HG03108 (cell line): ENCODE measurements around the gene ZNF608.

ENCODE experiments used
- ATAC-seq: cut with Tn5 transposase; IDR thresholded peaks from one replicate; pipeline ENCODE4 v1.9.1; 2021; ENCODE audit warnings: moderate library complexity; ENCODE audit not compliant: unreplicated experiment

ZNF608 gene

DNA sequence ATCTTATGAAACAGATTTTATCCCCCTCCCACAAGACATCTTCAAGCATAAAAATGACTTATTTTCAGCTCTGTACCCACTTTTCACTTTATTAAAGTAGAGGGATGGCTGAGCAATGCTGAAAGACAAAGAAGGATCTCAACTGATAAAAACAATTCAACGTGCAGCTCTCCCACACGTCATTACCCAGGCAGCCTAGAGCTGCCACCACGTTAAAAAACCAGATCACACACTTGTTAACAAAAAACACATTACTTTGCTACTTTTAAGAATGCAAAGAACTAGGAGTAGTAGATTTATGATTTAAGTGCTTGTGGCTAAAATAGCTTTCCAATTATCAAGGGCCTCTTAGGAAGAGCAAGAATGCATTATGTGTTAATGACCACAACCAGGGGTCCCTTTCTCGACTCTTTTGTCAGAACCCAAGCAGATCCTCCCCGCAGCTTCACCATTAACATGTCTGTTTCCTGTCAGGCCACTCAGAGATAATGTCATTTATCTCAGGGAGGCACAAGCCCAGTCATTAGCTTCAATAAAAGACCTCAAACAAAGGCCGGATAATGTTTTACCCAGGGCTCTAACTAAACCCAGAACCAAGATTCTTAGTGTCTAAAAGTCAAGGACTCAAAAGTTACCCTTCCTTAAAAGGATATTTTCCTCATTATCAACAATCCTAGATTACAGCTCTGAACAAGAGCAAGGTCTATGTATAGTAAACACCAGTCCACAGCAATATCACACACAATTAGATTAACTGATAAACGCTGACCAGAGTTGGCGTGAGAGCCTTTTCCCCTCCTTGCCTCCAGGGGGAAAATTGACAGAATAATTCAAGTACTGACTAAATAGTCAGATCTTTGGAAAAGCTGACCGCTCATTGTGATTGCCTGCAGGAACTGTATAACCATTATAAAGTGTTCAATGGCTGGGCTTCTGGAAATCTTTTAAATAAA, 7.5 kb downstream of the ZNF608 start:
- ATAC-seq: no peak

DNA sequence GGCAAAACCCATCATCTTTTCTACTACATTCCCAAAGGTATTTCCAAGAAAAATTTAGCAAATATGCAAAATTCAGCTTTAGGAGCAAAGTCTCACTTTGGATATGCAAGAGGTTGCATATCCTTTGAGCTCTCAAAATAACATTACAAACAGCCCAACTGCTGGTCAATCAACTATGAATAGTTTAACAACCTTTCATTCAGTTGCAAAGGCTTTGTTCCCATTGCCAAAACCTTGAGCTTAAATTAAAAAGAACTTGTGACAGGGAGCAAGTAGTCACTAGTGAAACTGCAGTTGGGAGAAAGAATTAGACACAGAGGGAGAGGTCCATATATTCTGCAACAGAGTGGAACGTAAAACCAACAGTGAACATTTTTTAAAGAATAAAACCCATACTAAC, 8.8 kb downstream of the ZNF608 start:
- ATAC-seq: no peak

DNA sequence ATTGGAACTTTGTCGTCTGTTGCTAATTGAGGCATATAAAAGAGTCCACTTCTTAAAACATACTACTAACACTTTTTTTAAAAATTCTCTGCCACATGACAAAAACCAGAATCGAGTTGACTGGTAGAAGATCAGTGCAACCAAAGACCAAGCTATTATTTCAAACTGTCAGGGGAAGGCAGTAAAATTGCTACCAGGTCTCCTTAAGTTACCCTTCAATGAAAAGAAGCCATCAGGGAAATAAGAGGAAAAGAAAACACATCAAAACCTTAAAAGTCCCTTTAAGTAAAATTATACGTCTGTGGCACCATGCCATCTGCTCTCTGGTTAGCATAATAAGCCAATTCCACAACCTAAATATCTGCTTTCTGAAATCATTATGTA, 9.6 kb downstream of the ZNF608 start:
- ATAC-seq: no peak

DNA sequence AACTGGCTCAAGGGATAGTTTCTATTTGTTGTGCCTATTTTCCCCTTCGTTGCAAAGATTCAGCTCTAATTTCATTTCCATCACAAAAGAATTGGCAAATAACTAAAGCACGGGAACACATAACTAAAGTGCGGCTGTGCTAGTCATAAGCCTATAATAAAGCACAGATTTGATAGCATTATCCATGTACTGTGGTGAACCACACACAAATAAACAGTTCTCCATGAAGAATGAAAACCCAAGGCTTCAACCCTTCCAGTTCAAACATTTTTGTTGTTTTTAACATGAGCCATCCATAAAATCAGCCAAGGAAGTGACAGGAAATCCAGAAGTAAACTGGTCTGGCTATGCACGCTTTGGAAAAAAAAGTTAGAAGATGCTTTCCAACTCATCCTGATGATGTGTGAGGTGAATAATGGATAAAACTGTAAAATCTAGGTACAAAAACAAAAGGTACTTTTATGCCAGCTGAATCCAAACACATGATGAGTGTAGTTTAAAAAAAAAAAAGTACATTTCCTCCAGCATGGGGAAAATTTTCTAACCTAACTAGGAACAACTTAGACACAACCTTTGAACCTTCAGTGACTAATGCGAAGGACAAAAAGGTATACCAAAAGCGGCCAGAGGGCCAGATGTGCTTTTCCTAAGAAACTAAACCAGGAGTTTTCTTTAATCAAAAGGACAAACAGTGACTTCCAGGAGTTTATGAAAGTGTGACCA, 10.2 kb downstream of the ZNF608 start:
- ATAC-seq: no peak

DNA sequence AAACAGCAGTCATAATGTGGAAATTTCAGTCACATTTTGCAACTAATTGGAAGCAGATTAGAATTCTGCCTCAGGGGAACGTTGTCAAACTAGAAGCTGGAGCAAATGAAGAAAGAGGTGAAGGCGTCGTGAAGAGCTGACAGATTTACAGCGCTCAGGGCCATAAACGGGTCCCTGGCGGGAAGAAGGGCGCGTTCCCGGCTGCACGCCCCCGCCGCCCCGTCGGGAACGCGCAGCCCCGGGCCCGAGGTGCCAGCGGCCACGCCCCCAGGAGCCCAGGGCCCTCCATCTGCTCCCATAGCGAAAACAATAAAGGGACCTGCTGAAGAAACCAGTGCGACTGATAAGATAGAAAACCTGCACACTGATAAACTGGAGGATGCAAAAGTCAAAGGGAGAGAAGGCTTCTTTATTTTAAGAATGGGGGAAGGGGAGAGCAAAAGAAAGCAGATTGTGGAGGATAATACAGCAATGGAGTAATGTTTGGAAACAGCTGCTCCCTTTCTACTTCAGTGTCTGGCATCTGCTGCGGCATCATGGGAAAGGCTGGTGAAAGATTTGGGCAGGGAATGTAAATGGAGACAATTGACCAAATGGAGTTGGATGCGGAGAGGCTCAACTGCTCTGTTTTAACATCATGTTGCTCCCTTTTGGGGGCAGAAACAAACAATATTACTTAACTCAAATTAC, 11.1 kb downstream of the ZNF608 start:
- ATAC-seq: no peak

DNA sequence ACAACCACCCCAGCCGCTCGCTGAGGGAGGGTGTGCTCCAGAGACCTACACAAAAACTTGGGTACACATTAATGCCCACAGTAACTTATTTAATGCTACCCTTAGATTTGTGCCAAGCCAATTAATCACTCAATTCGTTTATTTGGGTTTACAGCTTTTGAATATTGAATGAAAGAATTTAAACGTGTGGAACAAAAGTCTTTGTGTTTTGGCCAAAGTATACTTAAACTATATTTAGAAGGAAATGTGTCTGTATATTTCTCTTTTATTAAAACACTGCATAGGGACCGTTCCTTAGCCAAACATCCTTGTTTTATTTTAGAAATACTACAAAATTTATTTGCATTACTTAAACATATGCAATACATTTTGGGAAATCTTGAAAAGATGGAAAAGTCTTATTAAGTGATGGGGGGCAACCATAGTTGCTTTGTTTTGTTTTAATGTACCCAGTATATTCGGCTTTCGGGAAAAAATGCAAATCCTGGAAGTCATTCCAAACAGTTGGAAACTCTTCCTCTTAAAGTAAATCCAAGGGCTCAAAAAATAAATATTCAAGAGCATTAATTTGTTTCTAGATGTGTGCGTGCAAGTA, 11.8 kb downstream of the ZNF608 start:
- no peak for ATAC-seq

DNA sequence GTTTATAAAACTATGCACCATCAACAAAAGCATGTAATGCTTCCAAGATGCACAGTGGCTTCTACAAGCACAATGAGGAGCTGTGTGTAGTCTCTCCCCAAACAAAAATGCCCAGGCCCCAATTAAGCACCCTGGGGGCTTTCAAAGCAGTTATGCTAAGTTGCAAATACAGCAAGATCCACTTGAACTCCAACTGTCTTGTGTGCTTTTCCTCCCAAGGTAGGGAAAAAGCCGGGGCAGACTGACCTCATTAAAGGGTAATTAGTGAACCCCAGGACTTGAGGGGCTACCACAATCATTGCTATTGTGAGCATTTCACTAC, 13.1 kb downstream of the ZNF608 start:
- no peak for ATAC-seq

DNA sequence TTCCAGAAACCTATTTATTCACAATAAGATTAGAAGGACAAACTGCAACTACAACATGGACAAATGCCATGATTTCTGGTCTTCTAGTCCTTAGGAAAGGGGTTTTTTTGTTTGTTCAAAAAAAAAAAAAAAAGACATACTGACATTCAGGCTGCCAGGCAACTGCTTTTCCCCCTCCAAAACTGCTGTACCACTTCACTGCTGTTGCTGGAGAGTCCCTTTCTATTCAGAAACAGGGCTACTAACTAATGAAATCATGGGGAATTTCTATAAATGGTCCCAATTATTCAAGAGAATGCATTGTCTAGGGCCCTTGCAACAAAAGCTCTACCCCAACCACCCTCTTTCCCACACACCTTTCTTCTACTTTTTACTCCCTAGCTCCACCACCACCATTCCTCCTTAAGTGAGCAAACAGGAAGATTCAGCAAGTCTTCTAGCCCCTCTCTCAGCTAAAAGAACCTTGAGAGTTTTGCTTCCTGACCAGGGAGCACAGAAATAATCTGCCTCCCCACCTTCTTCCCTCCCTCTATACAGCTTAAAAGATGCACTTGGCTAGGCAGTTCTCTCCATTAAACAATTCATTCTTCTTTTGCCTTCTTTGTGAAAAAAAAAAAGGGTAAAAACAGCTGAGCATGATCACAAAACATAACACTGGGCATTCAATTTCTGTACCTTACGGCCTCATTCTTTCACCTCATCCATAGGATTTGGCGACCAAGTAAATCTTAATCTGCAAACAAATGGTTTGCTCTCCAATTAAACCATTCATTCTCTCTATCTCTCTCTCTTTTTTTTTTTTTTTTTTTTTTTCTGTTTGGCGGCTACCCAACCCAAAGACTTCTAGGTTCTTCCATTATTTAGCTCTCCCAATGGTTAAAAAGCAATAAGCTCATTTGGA, 13.8 kb downstream of the ZNF608 start:
- ATAC-seq: no peak

DNA sequence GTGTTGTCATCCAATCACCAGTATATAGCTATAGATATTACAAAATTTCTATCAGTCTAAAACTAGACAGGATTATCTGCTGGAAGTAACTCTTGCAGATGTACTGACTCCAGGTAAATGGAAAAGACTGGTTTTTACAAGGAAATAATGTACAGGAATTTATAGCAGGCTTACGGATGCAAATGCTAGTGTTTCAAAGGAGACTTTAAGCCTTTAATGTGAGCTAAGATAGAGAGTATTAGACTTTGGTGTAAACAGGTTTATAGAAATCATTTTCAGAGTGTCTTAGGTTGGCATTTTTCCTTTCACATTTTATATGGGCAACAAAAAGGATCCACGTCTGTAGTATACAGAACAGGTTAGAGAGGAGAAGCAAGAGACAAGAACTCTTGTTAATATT, 16.1 kb downstream of the ZNF608 start:
- no peak for ATAC-seq

DNA sequence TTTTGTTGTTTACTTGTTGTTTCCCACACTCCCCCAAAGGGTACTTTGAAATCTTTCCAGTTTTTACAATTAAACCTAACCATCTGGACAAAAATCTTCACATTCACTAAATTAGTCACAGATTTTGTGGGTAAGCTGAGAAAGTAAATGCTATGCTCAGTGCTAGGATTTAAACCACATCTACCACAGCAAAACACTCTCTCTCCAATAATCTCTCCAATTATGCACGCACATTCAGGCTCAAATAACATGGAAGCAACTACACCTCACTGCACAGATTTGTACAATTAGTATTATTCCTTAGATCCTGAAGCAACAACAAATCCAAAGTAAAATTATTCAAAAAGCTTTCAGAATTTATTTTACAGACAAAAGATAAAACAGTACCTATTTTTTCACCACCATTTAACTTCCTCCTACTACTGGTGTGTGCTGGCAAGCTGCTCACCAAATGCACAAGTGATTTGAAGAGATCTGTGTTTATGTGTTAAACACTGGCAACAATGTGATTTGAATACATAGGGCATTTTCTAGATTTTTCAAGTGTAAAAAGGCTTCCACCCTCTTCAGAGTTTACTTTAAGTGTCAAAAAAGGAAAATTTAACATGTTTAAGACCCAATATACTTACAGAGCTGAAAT, 16.6 kb downstream of the ZNF608 start:
- ATAC-seq: no peak

DNA sequence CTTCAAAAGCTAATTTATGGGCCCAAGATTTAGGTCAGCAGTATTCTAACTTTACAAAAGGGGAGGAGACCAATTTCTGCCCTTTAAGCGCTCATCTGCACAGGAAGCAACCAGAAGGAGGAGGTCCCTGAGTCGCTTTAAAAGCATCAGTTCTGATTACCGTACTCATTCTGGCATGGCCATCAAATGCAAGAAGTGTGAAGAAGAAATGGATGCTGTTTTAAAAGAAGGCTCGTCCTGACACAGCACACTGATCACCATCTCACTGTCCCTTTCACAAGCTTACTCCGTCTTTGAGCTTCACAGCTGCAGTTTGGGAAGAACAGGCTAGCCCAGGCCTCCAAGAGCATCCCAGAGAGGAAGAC, 17.5 kb downstream of the ZNF608 start:
- ATAC-seq: no peak

DNA sequence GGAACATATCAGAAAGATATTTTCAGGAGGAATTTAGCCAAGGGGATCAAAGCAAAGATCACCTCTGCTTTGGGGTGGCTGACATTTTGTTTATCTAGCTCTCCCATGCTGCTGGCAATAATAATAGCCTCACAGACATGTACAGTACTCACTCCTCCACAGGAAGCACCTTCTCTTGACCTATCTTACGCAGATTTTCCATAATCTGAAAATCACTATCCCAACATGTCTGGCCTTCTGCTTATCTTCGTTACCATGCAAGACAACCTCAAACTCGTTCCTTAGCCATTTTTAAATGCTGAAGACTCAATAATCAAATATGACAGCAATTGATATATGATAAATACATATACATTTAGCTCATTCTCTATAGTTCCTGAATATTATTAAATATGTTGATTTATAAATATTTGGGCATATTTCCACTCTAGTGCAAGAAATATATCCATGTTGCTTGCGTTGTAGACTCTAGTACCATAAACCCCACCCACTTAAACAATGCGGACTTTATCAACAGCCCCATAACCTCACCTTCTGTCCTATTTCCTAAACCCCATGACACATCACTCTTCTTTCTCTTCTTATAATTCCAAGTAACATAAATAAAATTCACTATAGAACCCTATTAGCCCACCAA, 18.0 kb downstream of the ZNF608 start:
- no peak for ATAC-seq

DNA sequence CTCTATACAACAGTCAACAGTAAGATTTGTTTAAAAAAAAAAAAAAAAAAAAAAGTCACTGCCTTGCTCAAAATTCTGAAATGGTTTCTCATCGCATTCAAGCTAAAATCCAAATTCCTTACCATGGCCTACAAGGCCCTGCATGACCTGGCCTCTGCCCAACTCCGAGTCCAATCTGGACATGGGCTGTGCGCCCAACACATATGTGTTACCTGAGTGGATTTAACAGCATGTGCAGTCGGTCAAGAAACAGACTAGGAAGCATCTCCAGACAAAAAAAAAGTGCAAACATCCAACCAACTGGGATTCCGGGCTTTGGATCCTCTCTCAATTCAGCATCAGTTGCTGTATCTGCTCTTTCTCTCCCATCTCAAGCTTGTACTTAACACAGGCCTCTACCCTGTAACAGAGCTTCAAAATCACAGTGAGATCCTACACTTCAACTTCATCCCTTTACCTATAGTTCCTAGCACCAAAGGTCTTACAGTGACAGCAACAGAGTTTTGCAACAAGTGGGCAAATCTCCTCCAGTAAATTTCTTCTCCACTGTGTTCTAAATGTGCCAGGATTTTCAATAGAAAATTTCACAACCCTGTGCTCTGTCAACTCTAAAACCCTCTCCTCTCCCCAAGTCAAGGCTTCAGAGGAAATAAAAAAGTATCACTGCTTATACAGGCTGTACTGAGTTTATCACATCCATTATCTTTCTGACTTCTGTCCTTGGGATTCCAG, 19.6 kb downstream of the ZNF608 start:
- no peak for ATAC-seq

DNA sequence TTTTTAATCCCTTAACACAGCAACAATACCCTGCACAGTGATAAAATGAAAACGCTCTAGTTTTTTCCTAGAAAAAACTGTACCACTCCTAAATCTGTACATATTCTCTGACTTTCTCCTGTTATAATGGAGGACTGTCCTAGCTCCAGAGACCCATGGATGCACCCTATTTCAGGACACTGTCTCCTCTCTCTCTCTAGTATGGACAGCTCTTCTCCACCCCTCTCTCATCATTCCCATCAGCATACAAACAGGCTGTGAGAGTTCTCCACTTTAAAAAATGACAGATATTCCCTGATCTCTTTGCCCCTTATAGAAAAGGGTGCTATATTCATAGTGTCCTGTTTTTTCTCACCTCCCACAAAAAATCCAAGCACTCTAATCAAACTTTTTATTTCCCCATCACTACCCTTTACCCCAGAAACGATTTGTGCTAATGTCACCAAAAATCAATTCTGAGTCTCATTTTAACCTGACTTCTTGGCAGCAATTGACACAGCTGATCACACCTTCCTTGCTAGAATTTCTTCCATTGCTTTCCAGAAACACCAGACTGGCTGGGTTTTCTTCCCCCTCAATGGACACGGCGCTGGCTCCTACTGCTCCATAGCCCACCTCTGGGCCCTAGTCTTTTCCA, 20.7 kb downstream of the ZNF608 start:
- no peak for ATAC-seq

DNA sequence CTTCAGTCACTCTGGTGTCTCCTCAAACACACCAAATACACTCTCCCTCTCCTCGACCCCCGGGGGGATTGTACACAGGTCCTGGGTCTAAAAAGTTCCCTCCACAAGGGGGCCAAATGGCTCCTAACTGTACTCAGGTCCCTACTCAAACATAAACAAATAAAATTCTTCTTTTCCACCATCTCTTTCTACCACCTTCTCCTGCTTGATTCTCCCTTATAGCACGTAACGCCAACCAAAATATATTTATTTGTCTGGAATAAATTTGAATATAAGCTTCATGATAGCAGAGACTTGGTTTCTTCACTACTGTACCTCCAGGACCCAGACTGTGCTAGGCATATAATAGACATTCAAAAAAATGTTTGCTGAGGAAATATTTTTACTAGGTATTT, 21.4 kb downstream of the ZNF608 start:
- no peak for ATAC-seq

DNA sequence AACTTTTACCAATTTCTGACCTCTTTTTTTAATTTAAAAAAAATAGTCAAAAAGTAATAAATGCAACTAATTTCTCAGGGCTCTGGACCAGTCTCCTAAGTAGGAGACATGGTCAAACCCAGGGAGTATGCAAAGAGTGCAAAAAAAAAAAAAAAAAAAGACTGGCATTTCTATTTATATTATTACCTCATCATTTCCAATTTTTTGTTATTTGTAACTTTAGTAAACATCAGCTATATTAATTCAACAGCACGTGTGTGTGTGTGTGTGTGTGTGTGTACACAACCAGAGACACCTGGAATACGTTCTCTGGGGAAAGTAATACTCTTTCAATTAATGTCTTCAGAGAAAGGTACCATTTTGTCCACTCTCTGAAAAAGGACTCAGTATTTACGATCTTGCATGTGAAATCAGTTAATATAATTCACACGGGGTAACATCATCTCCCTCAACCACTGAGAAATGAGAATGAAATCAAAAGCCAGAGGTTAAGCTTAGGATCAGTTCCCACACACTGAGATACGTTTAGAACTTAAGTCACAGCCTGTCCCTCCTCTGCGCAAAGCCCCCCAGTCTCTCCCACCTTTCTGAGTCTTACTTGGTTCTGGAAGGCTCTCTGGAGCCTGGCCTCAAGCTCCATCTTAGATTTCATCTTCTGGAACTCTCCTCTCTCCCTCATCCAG, 21.9 kb downstream of the ZNF608 start:
- no peak for ATAC-seq

DNA sequence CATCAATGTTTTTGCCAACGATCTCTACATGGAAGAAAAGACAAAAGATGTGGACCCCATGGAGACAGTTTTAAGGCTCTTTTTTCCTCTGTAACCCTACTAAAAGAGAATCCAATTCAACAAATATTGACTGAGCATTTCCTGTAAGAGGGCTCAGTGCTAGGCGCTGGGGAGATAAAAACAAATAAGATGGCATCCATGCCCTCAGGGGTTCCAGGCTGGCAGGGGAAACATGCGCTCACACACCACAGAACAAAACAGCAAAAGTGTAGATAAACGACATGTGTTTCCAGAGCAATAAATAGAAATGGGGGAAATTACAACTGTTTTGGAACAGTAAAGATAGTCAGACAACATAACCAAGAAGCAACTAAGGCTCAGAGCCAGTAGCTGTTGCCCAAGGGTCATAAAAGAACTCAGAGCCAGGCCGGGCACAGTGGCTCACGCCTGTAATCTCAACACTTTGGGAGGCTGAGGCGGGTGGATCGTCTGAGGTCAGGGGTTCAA, 25.2 kb downstream of the ZNF608 start:
- no peak for ATAC-seq

DNA sequence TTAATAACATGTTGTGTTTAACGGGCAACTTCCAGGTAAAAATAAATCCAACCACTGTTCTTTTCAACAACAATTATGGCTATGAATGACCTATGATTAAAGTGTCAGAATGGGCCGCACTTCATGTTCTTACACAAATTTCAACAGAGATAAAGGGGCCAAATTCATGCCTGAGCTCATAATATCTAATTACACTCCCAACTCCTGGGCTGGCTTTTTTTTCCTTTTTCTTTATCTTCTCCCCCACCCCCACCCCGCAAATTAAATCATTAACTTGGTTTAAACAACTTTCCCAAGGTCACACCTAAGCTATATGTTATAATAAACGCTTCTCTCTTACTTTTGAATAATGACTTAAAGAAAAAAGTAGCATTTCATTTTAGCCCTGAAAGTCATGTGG, 25.8 kb downstream of the ZNF608 start:
- no peak for ATAC-seq
